ENCODE measurements around the gene MZT2B.
"Not testable (repeated sequence)": the region's sequence is repeated elsewhere in the genome, so short reads cannot be mapped to it uniquely, and the experiment has no call there.

MZT2B gene

DNA sequence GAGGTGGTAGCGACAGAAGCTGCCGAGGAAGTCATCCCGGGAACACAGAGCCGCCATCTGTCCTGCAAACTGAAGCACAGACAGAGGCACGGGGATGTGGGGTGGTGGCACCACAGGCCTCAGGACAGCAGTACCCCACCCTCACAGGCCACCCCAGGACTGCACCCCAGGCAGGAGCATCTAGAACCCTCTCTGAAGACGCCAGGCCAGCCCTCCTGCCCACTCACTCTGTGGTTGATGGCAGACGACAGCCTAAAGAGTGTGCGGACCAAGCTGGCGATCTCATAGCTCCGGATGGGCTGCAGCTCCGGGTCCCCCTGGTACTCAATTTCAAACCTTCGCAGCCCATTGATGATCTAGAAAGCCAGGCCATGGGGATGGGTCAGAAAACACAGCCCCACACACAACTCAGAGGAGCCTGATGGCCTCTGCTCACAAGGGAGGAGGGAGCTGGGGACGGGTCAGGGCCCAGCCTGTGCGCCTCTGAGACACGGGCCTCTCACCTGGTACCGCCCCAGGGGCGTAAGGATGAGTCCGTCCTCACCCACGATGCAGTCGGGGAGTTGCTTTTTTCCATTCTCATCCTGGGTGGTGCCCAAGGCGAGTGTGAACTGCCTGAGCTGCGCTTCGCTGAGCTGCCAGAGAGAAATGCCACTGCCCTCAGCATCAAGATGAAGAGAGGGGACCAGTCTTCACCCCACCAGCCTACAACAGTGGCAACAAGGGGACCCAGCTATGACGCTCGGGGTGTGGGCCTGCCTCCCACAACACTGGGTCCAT lies 29.1 kb upstream of the MZT2B start:
- DNase-seq (ENCODE audit: low read depth) = no peak

- not testable (repeated sequence) for DNase-seq (ENCODE audit: low read depth)
These were observed 28.2 kb upstream of the MZT2B start for GRCh38 chr2:130153721-130154422.

DNA sequence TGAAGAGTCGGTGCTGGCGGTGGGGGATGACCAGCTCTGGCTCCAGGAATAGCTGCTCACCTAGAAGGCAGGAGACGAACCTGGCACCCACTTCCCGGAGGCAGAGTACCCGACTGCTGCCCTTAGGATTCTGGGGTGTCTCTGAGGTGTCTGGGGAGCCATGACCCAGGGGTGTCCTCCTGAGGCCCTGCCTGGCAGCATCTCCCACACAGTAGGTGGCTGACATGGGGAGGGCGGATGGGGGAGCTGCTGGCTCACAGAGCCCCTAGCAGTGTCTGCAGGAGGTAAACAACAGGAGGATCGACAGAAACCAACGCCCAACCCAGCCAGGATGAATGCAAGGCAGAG lies 27.7 kb upstream of the MZT2B start:
- not testable (repeated sequence) for DNase-seq (ENCODE audit: low read depth)

- no peak for DNase-seq (ENCODE audit: low read depth)
These were observed 27.0 kb upstream of the MZT2B start for GRCh38 chr2:130154773-130155765.

- DNase-seq (ENCODE audit: low read depth) = not testable (repeated sequence)
These were observed 26.0 kb upstream of the MZT2B start for GRCh38 chr2:130155956-130156623.

DNA sequence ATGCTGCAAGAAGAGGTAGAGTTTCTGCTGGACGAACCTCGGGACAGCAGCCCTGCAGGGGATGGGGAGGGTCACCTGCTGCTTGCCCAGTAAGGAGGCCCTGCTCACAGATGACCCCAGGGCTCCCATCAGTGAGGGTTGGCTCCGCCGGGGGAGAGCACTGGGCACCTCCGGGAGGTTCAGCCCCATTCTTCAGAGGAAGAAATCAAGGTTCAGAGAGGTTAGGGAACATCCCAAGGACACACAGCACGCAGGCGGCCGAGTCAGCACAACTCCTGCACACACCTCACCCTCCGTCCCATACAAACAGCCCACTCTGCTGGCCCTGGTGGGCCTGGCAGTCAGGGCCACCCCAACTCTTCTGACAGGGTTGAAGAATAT lies 25.4 kb upstream of the MZT2B start:
- no peak for DNase-seq (ENCODE audit: low read depth)

DNA sequence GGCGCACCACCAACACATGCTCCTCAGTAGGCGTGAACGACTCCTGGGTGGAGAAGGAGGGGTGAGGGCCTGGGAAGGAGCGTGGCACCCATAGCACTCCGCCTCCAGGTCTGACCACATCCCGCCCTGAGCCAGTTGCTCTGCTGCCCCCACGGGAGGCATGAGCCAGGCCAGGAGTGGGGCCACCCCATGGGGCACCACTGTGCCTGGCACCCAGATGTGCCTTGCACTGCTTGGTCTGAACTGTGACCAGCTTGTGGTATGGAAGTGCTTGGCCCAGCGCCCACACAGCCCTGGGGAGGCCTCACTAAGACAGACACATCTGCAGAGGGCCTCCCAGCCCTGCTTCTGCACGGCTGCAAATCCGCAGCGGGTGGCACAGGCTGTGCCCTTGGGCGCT lies 24.7 kb upstream of the MZT2B start:
- not testable (repeated sequence) for DNase-seq (ENCODE audit: low read depth)

GRCh38 chr2:130157825-130158514 lies 24.1 kb upstream of the MZT2B start:
- not testable (repeated sequence) for DNase-seq (ENCODE audit: low read depth)

- no peak for DNase-seq (ENCODE audit: low read depth)
These were observed 23.4 kb upstream of the MZT2B start for GRCh38 chr2:130158631-130159030.

GRCh38 chr2:130159376-130159775 lies 22.7 kb upstream of the MZT2B start:
- DNase-seq (ENCODE audit: low read depth) = not testable (repeated sequence)

GRCh38 chr2:130160131-130160530 lies 21.9 kb upstream of the MZT2B start:
- DNase-seq (ENCODE audit: low read depth) = no peak

GRCh38 chr2:130160838-130161705 lies 21.0 kb upstream of the MZT2B start:
- DNase-seq (ENCODE audit: low read depth) = not testable (repeated sequence)

- DNase-seq (ENCODE audit: low read depth) = not testable (repeated sequence)
These were observed 19.6 kb upstream of the MZT2B start for GRCh38 chr2:130162486-130162885.

- no peak for DNase-seq (ENCODE audit: low read depth)
These were observed 19.1 kb upstream of the MZT2B start for GRCh38 chr2:130162968-130163367.

- no peak for DNase-seq (ENCODE audit: low read depth)
These were observed 16.6 kb upstream of the MZT2B start for GRCh38 chr2:130165293-130166016.

DNA sequence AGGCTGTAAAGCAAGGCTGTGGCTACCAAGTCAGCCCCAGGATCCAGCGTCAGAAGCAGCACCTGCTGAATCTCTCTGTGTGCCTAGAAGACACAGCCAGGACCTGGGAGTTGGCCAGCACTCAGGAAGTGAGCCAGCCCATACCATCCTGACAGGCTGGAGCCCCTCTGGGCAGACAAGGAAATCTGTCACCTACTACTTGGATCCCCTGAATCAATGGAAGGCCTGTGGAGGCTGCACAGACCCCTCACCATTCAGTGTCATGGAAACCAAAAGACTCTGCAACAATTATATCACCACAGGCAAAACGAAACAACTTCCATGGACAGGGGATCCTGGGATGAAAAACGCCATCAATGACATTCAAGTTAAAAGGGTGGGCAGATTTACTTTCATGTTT lies 15.5 kb upstream of the MZT2B start:
- DNase-seq (ENCODE audit: low read depth) = not testable (repeated sequence)

DNA sequence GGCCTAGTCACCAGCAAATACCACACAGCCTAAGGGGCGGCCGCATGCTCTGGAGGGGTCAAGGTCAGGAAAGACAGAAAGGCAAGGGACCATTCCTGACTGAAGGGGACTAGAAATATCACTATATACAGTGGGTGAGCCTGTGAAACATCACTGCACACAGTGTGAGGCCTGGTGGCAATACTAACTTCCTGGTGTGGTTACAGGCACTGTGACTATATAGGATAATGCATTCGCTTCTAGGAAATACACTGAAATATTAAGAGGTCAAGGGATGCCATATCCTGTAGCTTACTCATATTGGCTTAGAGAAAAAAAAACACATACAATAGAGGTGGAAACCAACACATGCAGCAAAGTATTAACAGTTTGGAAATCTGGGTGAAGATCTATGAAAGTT lies 12.9 kb upstream of the MZT2B start:
- not testable (repeated sequence) for DNase-seq (ENCODE audit: low read depth)

DNA sequence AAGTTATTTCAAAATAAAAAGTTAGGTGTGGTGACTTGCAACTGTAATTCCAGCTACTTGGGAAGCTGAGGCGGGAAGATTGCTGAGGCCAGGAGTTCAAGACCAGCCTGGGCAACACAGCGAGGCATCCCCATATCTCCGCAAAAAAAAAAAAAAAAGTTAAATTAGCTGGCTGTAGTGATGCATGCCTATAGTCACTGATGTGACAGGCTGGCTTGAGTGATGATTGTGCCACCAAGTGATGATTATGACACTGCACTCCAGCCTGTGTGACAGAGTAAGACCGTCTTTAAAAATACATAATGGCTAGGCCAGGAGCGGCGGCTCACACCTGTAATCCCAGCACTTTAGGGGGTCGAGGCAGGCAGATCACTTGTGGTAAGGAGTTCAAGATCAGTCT lies 12.2 kb upstream of the MZT2B start:
- no peak for DNase-seq (ENCODE audit: low read depth)

- not testable (repeated sequence) for DNase-seq (ENCODE audit: low read depth)
These were observed 7.2 kb upstream of the MZT2B start for GRCh38 chr2:130174866-130175265.
